ENCODE measurements around the gene TRIM72.
"Not testable (repeated sequence)": the region's sequence is repeated elsewhere in the genome, so short reads cannot be mapped to it uniquely, and the experiment has no call there.

Gene TRIM72

GRCh38 chr16:31224092-31224955 is 10.4 kb downstream of the TRIM72 start:
- Histone ChIP-seq H3K27me3 (ENCODE audit: control insufficient read depth, insufficient read depth, low read length) (no peaks in the 10 kb centered on the region), H3K36me3 (ENCODE audit: control insufficient read depth, insufficient read depth, low read length) (no peaks in the 10 kb centered on the region), H3K27ac (ENCODE audit: low read depth, low read length) (no peak overlapping the region), H3K4me1 (ENCODE audit: control insufficient read depth, insufficient read depth, low read length) (no peaks in the 10 kb centered on the region), H3K4me3 (ENCODE audit: low read length) (no peak overlapping the region), H3K9ac (ENCODE audit: low read length) (no peak overlapping the region)

DNA sequence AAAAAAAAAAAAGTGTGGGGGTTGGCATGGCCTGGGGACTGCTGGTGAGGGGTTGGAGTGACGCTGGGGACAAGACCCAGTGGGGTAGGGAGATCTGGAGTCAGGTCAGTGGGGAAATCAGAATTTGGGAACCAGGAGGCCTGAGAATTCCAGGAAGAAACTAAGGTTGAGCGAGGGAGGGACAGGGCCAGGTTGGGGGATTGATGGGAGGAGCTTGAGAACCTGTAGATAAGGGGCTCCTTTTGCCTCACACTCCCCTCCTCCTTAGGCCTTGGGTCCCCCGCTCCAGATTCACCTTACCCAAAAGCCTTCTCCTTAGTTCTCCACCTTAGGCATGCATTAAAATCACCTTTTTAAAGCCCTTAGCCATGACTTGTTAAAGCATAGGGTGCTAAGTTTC is 11.3 kb downstream of the TRIM72 start:
- Histone ChIP-seq H3K4me3 (ENCODE audit: low read length) (no peak overlapping the region), H3K4me1 (ENCODE audit: control insufficient read depth, insufficient read depth, low read length) (no peaks in the 10 kb centered on the region), H3K36me3 (ENCODE audit: control insufficient read depth, insufficient read depth, low read length) (no peaks in the 10 kb centered on the region), H3K27ac (ENCODE audit: low read depth, low read length) (no peak overlapping the region), H3K27me3 (ENCODE audit: control insufficient read depth, insufficient read depth, low read length) (no peaks in the 10 kb centered on the region), H3K9ac (ENCODE audit: low read length) (no peak overlapping the region)

- Histone ChIP-seq H3K27me3 (ENCODE audit: control insufficient read depth, insufficient read depth, low read length) (no peaks in the 10 kb centered on the region), H3K4me3 (ENCODE audit: low read length) (no peak overlapping the region), H3K27ac (ENCODE audit: low read depth, low read length) (no peak overlapping the region), H3K9ac (ENCODE audit: low read length) (no peak overlapping the region), H3K4me1 (ENCODE audit: control insufficient read depth, insufficient read depth, low read length) (no peaks in the 10 kb centered on the region), H3K36me3 (ENCODE audit: control insufficient read depth, insufficient read depth, low read length) (no peaks in the 10 kb centered on the region)
Measured at GRCh38 chr16:31228206-31228605, 14.3 kb downstream of the TRIM72 start.

DNA sequence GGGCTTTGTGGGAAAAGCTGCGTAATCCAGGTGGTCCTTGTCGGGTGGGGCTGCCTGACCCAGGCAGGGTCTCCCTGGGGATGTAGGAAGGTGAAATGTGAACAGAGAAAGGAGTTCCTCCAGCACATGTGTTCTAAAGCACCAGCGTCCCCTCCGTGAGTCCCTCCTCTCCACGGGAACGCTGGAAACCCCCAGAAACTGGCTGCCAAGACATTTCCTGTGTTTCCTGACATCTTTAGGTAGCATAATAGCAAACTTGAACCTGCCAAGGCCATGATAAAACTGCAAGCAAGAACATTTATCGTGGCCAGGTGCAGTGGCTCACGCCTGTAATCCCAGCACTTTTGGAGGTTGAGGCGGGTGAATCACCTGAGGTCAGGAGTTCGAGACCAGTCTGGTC is 15.6 kb downstream of the TRIM72 start:
- H3K36me3 ChIP-seq (ENCODE audit: control insufficient read depth, insufficient read depth, low read length) = no peaks in the 10 kb centered on the region

GRCh38 chr16:31238041-31238440 is 24.1 kb downstream of the TRIM72 start:
- no peaks in the 10 kb centered on the region for H3K27me3 ChIP-seq (ENCODE audit: control insufficient read depth, insufficient read depth, low read length)

More for the DNA sequence above, 15.6 kb downstream of the TRIM72 start:
- H3K27me3 ChIP-seq (ENCODE audit: control insufficient read depth, insufficient read depth, low read length) = no peaks in the 10 kb centered on the region
- H3K4me3 ChIP-seq (ENCODE audit: low read length) = no peak overlapping the region
- no peak overlapping the region for H3K9ac ChIP-seq (ENCODE audit: low read length)
- H3K27ac ChIP-seq (ENCODE audit: low read depth, low read length) = no peak overlapping the region
- H3K4me1 ChIP-seq (ENCODE audit: control insufficient read depth, insufficient read depth, low read length) = no peaks in the 10 kb centered on the region

DNA sequence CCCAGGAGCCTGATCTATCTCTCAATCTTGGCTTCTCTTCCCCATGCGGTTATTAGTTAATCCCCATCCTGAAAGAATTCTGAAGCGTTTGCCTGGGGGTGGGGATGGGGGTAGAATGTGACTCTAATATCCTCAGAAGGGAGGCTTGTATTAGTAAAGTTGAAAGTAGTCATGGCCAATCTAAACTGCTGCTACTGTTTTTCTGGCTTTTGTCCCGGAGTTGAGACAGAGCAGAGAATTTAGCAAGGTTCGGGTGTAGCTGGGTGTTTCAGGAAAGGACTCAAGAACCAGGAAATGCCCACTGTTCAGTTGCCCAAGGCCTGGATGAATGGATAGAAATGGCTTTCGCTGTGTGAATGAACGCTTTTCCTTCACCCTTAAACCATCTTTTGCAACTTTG is 28.3 kb downstream of the TRIM72 start:
- no peak overlapping the region for H3K9ac ChIP-seq (ENCODE audit: low read length)
- H3K27ac ChIP-seq (ENCODE audit: low read depth, low read length) = no peak overlapping the region
- H3K27me3 ChIP-seq (ENCODE audit: control insufficient read depth, insufficient read depth, low read length) = no peaks in the 10 kb centered on the region
- no peaks in the 10 kb centered on the region for H3K4me1 ChIP-seq (ENCODE audit: control insufficient read depth, insufficient read depth, low read length)
- H3K4me3 ChIP-seq (ENCODE audit: low read length) = no peak overlapping the region
- no peaks in the 10 kb centered on the region for H3K36me3 ChIP-seq (ENCODE audit: control insufficient read depth, insufficient read depth, low read length)

More at GRCh38 chr16:31238041-31238440, 24.1 kb downstream of the TRIM72 start:
- Histone ChIP-seq H3K4me3 (ENCODE audit: low read length) (no peak overlapping the region), H3K36me3 (ENCODE audit: control insufficient read depth, insufficient read depth, low read length) (no peaks in the 10 kb centered on the region), H3K9ac (ENCODE audit: low read length) (no peak overlapping the region), H3K4me1 (ENCODE audit: control insufficient read depth, insufficient read depth, low read length) (no peaks in the 10 kb centered on the region), H3K27ac (ENCODE audit: low read depth, low read length) (no peak overlapping the region)

- Histone ChIP-seq H3K36me3 (ENCODE audit: control insufficient read depth, insufficient read depth, low read length) (no peaks in the 10 kb centered on the region), H3K4me1 (ENCODE audit: control insufficient read depth, insufficient read depth, low read length) (no peaks in the 10 kb centered on the region), H3K27me3 (ENCODE audit: control insufficient read depth, insufficient read depth, low read length) (no peaks in the 10 kb centered on the region), H3K27ac (ENCODE audit: low read depth, low read length) (no peak overlapping the region), H3K9ac (ENCODE audit: low read length) (no peak overlapping the region), H3K4me3 (ENCODE audit: low read length) (no peak overlapping the region)
Measured at GRCh38 chr16:31243734-31244670, 30.1 kb downstream of the TRIM72 start.

- H3K27me3 ChIP-seq (ENCODE audit: control insufficient read depth, insufficient read depth, low read length); H3K9ac ChIP-seq (ENCODE audit: low read length): not testable (repeated sequence)
Measured at GRCh38 chr16:31245598-31245997, 31.7 kb downstream of the TRIM72 start.

DNA sequence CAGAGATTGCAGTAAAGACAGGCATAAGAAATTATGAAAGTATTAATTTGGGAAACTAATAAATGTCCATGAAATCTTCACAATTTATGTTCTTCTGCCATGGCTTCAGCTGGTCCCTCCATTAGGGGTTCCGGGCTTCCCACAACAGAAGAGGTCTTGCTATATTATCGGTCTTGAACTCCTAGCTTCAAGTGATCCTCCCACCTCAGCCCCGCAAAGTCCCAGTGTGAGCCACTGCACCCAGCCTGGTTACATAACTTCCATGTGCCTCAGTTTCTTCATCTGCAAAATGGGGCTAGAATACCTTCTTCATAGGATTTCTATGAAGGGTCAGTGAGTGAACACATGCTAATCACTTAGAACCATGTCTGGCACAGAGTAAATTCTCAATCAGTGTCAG is 32.4 kb downstream of the TRIM72 start:
- Histone ChIP-seq H3K4me3 (ENCODE audit: low read length) (no peak overlapping the region), H3K9ac (ENCODE audit: low read length) (no peak overlapping the region), H3K27ac (ENCODE audit: low read depth, low read length) (no peak overlapping the region), H3K27me3 (ENCODE audit: control insufficient read depth, insufficient read depth, low read length) (no peaks in the 10 kb centered on the region), H3K36me3 (ENCODE audit: control insufficient read depth, insufficient read depth, low read length) (no peaks in the 10 kb centered on the region), H3K4me1 (ENCODE audit: control insufficient read depth, insufficient read depth, low read length) (no peaks in the 10 kb centered on the region)

More at GRCh38 chr16:31245598-31245997, 31.7 kb downstream of the TRIM72 start:
- not testable (repeated sequence) for H3K4me3 ChIP-seq (ENCODE audit: low read length); H3K27ac ChIP-seq (ENCODE audit: low read depth, low read length); H3K4me1 ChIP-seq (ENCODE audit: control insufficient read depth, insufficient read depth, low read length); H3K36me3 ChIP-seq (ENCODE audit: control insufficient read depth, insufficient read depth, low read length)

GRCh38 chr16:31248344-31248743 is 34.4 kb downstream of the TRIM72 start:
- Histone ChIP-seq H3K27me3 (ENCODE audit: control insufficient read depth, insufficient read depth, low read length) (no peaks in the 10 kb centered on the region), H3K27ac (ENCODE audit: low read depth, low read length) (no peak overlapping the region), H3K4me1 (ENCODE audit: control insufficient read depth, insufficient read depth, low read length) (no peaks in the 10 kb centered on the region), H3K36me3 (ENCODE audit: control insufficient read depth, insufficient read depth, low read length) (no peaks in the 10 kb centered on the region), H3K9ac (ENCODE audit: low read length) (no peak overlapping the region), H3K4me3 (ENCODE audit: low read length) (no peak overlapping the region)

GRCh38 chr16:31250782-31251384 is 37.0 kb downstream of the TRIM72 start:
- H3K4me3 ChIP-seq (ENCODE audit: low read length) = no peak overlapping the region
- no peaks in the 10 kb centered on the region for H3K27me3 ChIP-seq (ENCODE audit: control insufficient read depth, insufficient read depth, low read length)
- no peaks in the 10 kb centered on the region for H3K36me3 ChIP-seq (ENCODE audit: control insufficient read depth, insufficient read depth, low read length)
- H3K4me1 ChIP-seq (ENCODE audit: control insufficient read depth, insufficient read depth, low read length) = no peaks in the 10 kb centered on the region
- H3K27ac ChIP-seq (ENCODE audit: low read depth, low read length) = no peak overlapping the region
- no peak overlapping the region for H3K9ac ChIP-seq (ENCODE audit: low read length)

- Histone ChIP-seq H3K4me3 (ENCODE audit: low read length) (no peak overlapping the region), H3K27me3 (ENCODE audit: control insufficient read depth, insufficient read depth, low read length) (no peaks in the 10 kb centered on the region), H3K9ac (ENCODE audit: low read length) (no peak overlapping the region), H3K4me1 (ENCODE audit: control insufficient read depth, insufficient read depth, low read length) (no peaks in the 10 kb centered on the region), H3K27ac (ENCODE audit: low read depth, low read length) (no peak overlapping the region), H3K36me3 (ENCODE audit: control insufficient read depth, insufficient read depth, low read length) (no peaks in the 10 kb centered on the region)
Measured at GRCh38 chr16:31251435-31251834, 37.5 kb downstream of the TRIM72 start.
